Endothelial cell (in vitro differentiated cells): ENCODE data around the gene USP5. TPM values are rescaled to one million over a fixed set of nuclear protein-coding genes. Genes with fewer than 3 reads are reported as not detected.
"Not testable (repeated sequence)": the region's sequence is repeated elsewhere in the genome, so short reads cannot be mapped to it uniquely, and the experiment has no call there.

Experiments
- DNase-seq: peaks from one replicate; pipeline ENCODE4 v3.0.0; 2021; ENCODE audit warnings: low spot score
- H3K27ac Mint-ChIP-seq: one replicate; pipeline ENCODE4 v1.8.0; 2021; ENCODE audit warnings: mixed read lengths, inconsistent platforms; ENCODE audit not compliant: unreplicated experiment
- H3K27me3 Mint-ChIP-seq: one replicate; pipeline ENCODE4 v1.8.0; 2021; ENCODE audit warnings: mild to moderate bottlenecking, moderate library complexity, mixed read lengths, inconsistent platforms; ENCODE audit not compliant: unreplicated experiment
- H3K36me3 Mint-ChIP-seq: one replicate; pipeline ENCODE4 v1.8.0; 2021; ENCODE audit warnings: mild to moderate bottlenecking, low read depth, mixed read lengths, inconsistent platforms; ENCODE audit not compliant: unreplicated experiment
- H3K4me1 Mint-ChIP-seq: one replicate; pipeline ENCODE4 v1.8.0; 2021; ENCODE audit warnings: mild to moderate bottlenecking, mixed read lengths, inconsistent platforms; ENCODE audit not compliant: unreplicated experiment
- H3K4me3 Mint-ChIP-seq: one replicate; pipeline ENCODE4 v1.8.0; 2021; ENCODE audit warnings: mild to moderate bottlenecking, mixed read lengths, inconsistent platforms; ENCODE audit not compliant: unreplicated experiment
- H3K9me3 Mint-ChIP-seq: one replicate; pipeline ENCODE4 v1.8.0; 2021; ENCODE audit warnings: mixed read lengths, inconsistent platforms; ENCODE audit not compliant: unreplicated experiment
- CTCF ChIP-seq: fragments of 200-600 bp; sonication (generic); IDR thresholded peaks from one replicate; pipeline ENCODE4 v1.5.0; 2021; ENCODE audit warnings: antibody characterized with exemption; ENCODE audit not compliant: unreplicated experiment
- total RNA-seq: library from RNA; stranded (reverse); fragmentation: NEBNext Ultra II Directional; extraction: Animal tissue kit (Norgen Biotek cat#: 25700); gene quantifications from one replicate; pipeline ENCODE4 v1.2.1, GENCODE V29; 2021; ENCODE audit not compliant: unreplicated experiment

USP5 gene
- total RNA-seq, 1 donor from 2014 or later = 119 TPM

GRCh38 chr12:6860116-6860515, 8.2 kb downstream of the USP5 start:
- Mint-ChIP-seq H3K4me3 (peak overlapping the region; percentile 74), H3K9me3 (no peaks in the 10 kb centered on the region), H3K36me3 (peaks cover 56% of the 10 kb centered on the region), H3K27ac (no peak overlapping the region), H3K27me3 (peaks cover 6% of the 10 kb centered on the region), H3K4me1 (no peaks in the 10 kb centered on the region)
- no peak for DNase-seq
- TF ChIP-seq CTCF = no peak

- no peak for TF ChIP-seq CTCF
- no peaks in the 10 kb centered on the region for H3K9me3 Mint-ChIP-seq
- no peaks in the 10 kb centered on the region for H3K4me1 Mint-ChIP-seq
- peak overlapping the region; percentile 74 for H3K4me3 Mint-ChIP-seq
- no peak for DNase-seq
- H3K27ac Mint-ChIP-seq = no peak overlapping the region
- H3K27me3 Mint-ChIP-seq = peaks cover 11% of the 10 kb centered on the region
- H3K36me3 Mint-ChIP-seq = peaks cover 60% of the 10 kb centered on the region
Measured at GRCh38 chr12:6860942-6861341, 9.0 kb downstream of the USP5 start.

GRCh38 chr12:6861391-6861790, 9.4 kb downstream of the USP5 start:
- no peaks in the 10 kb centered on the region for H3K9me3 Mint-ChIP-seq
- peaks cover 11% of the 10 kb centered on the region for H3K27me3 Mint-ChIP-seq
- DNase-seq = no peak
- no peak for TF ChIP-seq CTCF
- H3K36me3 Mint-ChIP-seq = peaks cover 60% of the 10 kb centered on the region
- no peak overlapping the region for H3K27ac Mint-ChIP-seq
- H3K4me3 Mint-ChIP-seq = no peak overlapping the region
- peaks cover under 1% of the 10 kb centered on the region for H3K4me1 Mint-ChIP-seq

GRCh38 chr12:6863033-6863432, 11.1 kb downstream of the USP5 start:
- H3K4me1 Mint-ChIP-seq = peaks cover 3% of the 10 kb centered on the region
- H3K27me3 Mint-ChIP-seq = peaks cover 14% of the 10 kb centered on the region
- peaks cover 49% of the 10 kb centered on the region for H3K36me3 Mint-ChIP-seq
- no peak for DNase-seq
- no peak overlapping the region for H3K27ac Mint-ChIP-seq
- peak overlapping the region; percentile 8 for H3K4me3 Mint-ChIP-seq
- no peaks in the 10 kb centered on the region for H3K9me3 Mint-ChIP-seq
- no peak for TF ChIP-seq CTCF

GRCh38 chr12:6863586-6864321, 11.8 kb downstream of the USP5 start:
- H3K4me3 Mint-ChIP-seq = peak overlapping the region; percentile 8
- H3K27me3 Mint-ChIP-seq = peaks cover 17% of the 10 kb centered on the region
- H3K36me3 Mint-ChIP-seq = peaks cover 50% of the 10 kb centered on the region
- no peak for TF ChIP-seq CTCF
- H3K4me1 Mint-ChIP-seq = peaks cover 10% of the 10 kb centered on the region
- H3K27ac Mint-ChIP-seq = peak overlapping the region; percentile 63
- H3K9me3 Mint-ChIP-seq = no peaks in the 10 kb centered on the region
- no peak for DNase-seq

GRCh38 chr12:6865307-6865706, 13.4 kb downstream of the USP5 start:
- Mint-ChIP-seq H3K4me1 (peaks cover 18% of the 10 kb centered on the region), H3K36me3 (peaks cover 49% of the 10 kb centered on the region)

More at GRCh38 chr12:6865307-6865706, 13.4 kb downstream of the USP5 start:
- not testable (repeated sequence) for H3K27ac Mint-ChIP-seq, DNase-seq, H3K9me3 Mint-ChIP-seq
- Mint-ChIP-seq H3K4me3 (peak overlapping the region; percentile 65), H3K27me3 (peaks cover 19% of the 10 kb centered on the region)
